K562 (cell line): Measurements from ENCODE around the gene BEST3. TPM values are rescaled to one million over a fixed set of nuclear protein-coding genes. Genes with fewer than 3 reads are reported as not detected.

Experiments used
- ATAC-seq: fragments of 200-7000 bp; cut with Tn5 transposase; 3 replicates; pipeline ENCODE4 v1.9.1; 2020; ENCODE audit warnings: moderate library complexity
- BruUV-seq: library from RNA; stranded (reverse); fragments of 400-500 nt; replicated peaks from 2 replicates; lab custom pipeline; 2021; lab: Mats Ljungman, UMichigan
- CTCF ChIA-PET: fragments of 300-600 bp; formaldehyde crosslinking; extraction: SDS; loops from one replicate; lab custom pipeline; 2021; ENCODE audit warnings: low intra/inter-chr PET ratio; lab: Yijun Ruan, JAX
- POLR2A ChIA-PET: fragments of 300-600, 350-650 bp; sonication (Branson Sonifier 250); formaldehyde crosslinking; extraction: SDS; loops from one replicate; lab custom pipeline; 2021; ENCODE audit warnings: antibody characterized with exemption, inconsistent platforms; lab: Yijun Ruan, JAX
- DNase-seq, 4 experiments: peaks; one replicate each; pipeline versions ENCODE4 v3.0.0 to v3.0.0-alpha.2; 2011 to 2018; ENCODE audit warnings: low spot score in 3 of 4, mixed read lengths in 3 of 4; ENCODE audit errors: extremely low read depth in 1 of 4
- FAIRE-seq: peaks from 2 replicates; lab custom pipeline; 2011; peaks lifted over from hg19 to GRCh38; lab: Jason Lieb, UNC
- H2AFZ ChIP-seq: 2 replicates; pipeline ENCODE4 v1.6.0; 2011; ENCODE audit warnings: low read depth, low read length, control low read depth, inconsistent platforms
- H3K27ac ChIP-seq: fragments of 200-600 bp; 3 replicates; pipeline ENCODE4 v1.8.0; 2011; ENCODE audit warnings: low read depth, mild to moderate bottlenecking, control low read depth, inconsistent platforms, low read length, moderate library complexity, mixed read lengths; ENCODE audit errors: extremely low read depth
- H3K27me3 ChIP-seq, 2 experiments: fragments of 300-600 bp in 1 of 2; 2 replicates in 1 of 2; 3 replicates in 1 of 2; pipeline versions ENCODE4 v1.6.0 to v1.8.0; 2011; ENCODE audit warnings: inconsistent platforms in 2 of 2, low read length in 2 of 2, mild to moderate bottlenecking in 1 of 2, mixed read lengths in 1 of 2, moderate library complexity in 1 of 2; ENCODE audit not compliant: control insufficient read depth in 2 of 2, insufficient read depth in 2 of 2
- H3K36me3 ChIP-seq: fragments of 300-600 bp; 3 replicates; pipeline ENCODE4 v1.8.0; 2011; ENCODE audit warnings: mild to moderate bottlenecking, low read length, inconsistent platforms; ENCODE audit not compliant: control insufficient read depth, insufficient read depth
- H3K4me1 ChIP-seq, 2 experiments: fragments of 200-600 bp in 1 of 2; replicated peaks in 1 of 2; 2 replicates in 1 of 2; 3 replicates in 1 of 2; pipeline versions ENCODE4 v1.5.1 to v1.8.0; 2011; ENCODE audit warnings: inconsistent platforms in 2 of 2, low read length in 2 of 2, mild to moderate bottlenecking in 1 of 2, mixed read lengths in 1 of 2, moderate library complexity in 1 of 2; ENCODE audit not compliant: control insufficient read depth in 2 of 2, insufficient read depth in 2 of 2
- H3K4me2 ChIP-seq: 2 replicates; pipeline ENCODE4 v1.6.1; 2011; ENCODE audit warnings: low read length, control low read depth, inconsistent platforms, mixed read lengths; ENCODE audit not compliant: insufficient read depth
- H3K4me3 ChIP-seq: fragments of 200-600 bp; sonication (generic), shearing (Covaris generic); 2 replicates; pipeline ENCODE4 v1.5.1; 2016; ENCODE audit warnings: control low read depth, inconsistent platforms
- H3K79me2 ChIP-seq: fragments of 200-600 bp; 3 replicates; pipeline ENCODE4 v1.8.0; 2011; ENCODE audit warnings: low read length, inconsistent platforms; ENCODE audit not compliant: control insufficient read depth, insufficient read depth
- H3K9ac ChIP-seq, 2 experiments: 2 replicates each; pipeline versions ENCODE4 v1.6.0 to v1.6.1; 2011; ENCODE audit warnings: low read depth in 2 of 2, low read length in 2 of 2, control low read depth in 1 of 2, inconsistent platforms in 1 of 2, mild to moderate bottlenecking in 1 of 2, mixed read lengths in 1 of 2; ENCODE audit not compliant: insufficient read depth in 1 of 2
- H3K9me1 ChIP-seq: one replicate; pipeline ENCODE4 v1.6.0; 2011; ENCODE audit warnings: inconsistent platforms, mild to moderate bottlenecking, low read length, moderate library complexity; ENCODE audit not compliant: control insufficient read depth, insufficient read depth
- H3K9me3 ChIP-seq: replicated peaks from 2 replicates; pipeline ENCODE4 v1.5.1; 2011; ENCODE audit warnings: low read depth, low read length, inconsistent platforms; ENCODE audit not compliant: control insufficient read depth, insufficient read depth
- H4K20me1 ChIP-seq: replicated peaks from 2 replicates; pipeline ENCODE4 v1.6.1; 2011; ENCODE audit warnings: low read length, inconsistent platforms, mixed read lengths; ENCODE audit not compliant: control insufficient read depth, insufficient read depth
- DACH1 ChIP-seq: fragments of 450-650 bp; IDR thresholded peaks from 2 replicates; pipeline ENCODE4 v1.6.1; 2018; ENCODE audit not compliant: partially characterized antibody
- FUS ChIP-seq: fragments of 200-400 bp; formaldehyde crosslinking; optimal IDR thresholded peaks from 2 replicates; pipeline ENCODE3; 2017; ENCODE audit warnings: low read depth, low read length
- GABPA ChIP-seq: fragments of 200-800 bp; sonication (Bioruptor generic); conservative IDR thresholded peaks from 2 replicates; pipeline ENCODE4 v1.6.1; 2016; ENCODE audit warnings: low read depth, missing genetic modification characterization, missing compliant biosample characterization
- GATA2 ChIP-seq: sonication (generic); formaldehyde crosslinking; IDR thresholded peaks from 2 replicates; pipeline ENCODE4 v1.4.0; 2020; ENCODE audit warnings: mild to moderate bottlenecking, missing genetic modification reagents
- HDAC1 ChIP-seq, 2 experiments: fragments of 450-650 bp; IDR thresholded peaks; 2 replicates each; pipeline ENCODE4 v1.6.1; 2016 to 2017; ENCODE audit warnings: inconsistent platforms in 1 of 2, mild to moderate bottlenecking in 1 of 2, moderate library complexity in 1 of 2
- HDAC3 ChIP-seq: fragments of 450-650 bp; IDR thresholded peaks from 2 replicates; pipeline ENCODE4 v1.6.1; 2018; ENCODE audit warnings: borderline replicate concordance, mild to moderate bottlenecking, moderate library complexity; ENCODE audit not compliant: partially characterized antibody
- MEIS2 ChIP-seq: fragments of 450-650 bp; IDR thresholded peaks from 2 replicates; pipeline ENCODE4 v1.6.1; 2014; ENCODE audit warnings: mild to moderate bottlenecking; ENCODE audit not compliant: partially characterized antibody
- OTX1 ChIP-seq: fragments of 450-650 bp; formaldehyde crosslinking; IDR thresholded peaks from 2 replicates; pipeline ENCODE4 v1.4.0; 2022; ENCODE audit warnings: mild to moderate bottlenecking
- POLR2H ChIP-seq: IDR thresholded peaks from 2 replicates; pipeline ENCODE4 v1.6.1; 2016; ENCODE audit warnings: missing genetic modification characterization, low read depth, mild to moderate bottlenecking, control low read depth, missing compliant biosample characterization, moderate library complexity
- RNF2 ChIP-seq: sonication (generic); IDR thresholded peaks from 2 replicates; pipeline ENCODE4 v1.6.1; 2016
- SMAD1 ChIP-seq: fragments of 150-350 bp; IDR thresholded peaks from 2 replicates; pipeline ENCODE4 v1.6.1; 2014; ENCODE audit warnings: low read length, low read depth; ENCODE audit not compliant: partially characterized antibody
- STAT5A ChIP-seq: IDR thresholded peaks from 2 replicates; pipeline ENCODE4 v1.6.1; 2012; ENCODE audit warnings: low read length, inconsistent platforms, borderline replicate concordance
- TEAD2 ChIP-seq: fragments of 450-650 bp; IDR thresholded peaks from 2 replicates; pipeline ENCODE4 v1.6.1; 2016; ENCODE audit warnings: missing genetic modification characterization, control low read depth, missing compliant biosample characterization
- TGIF2 ChIP-seq: sonication (generic); formaldehyde crosslinking; IDR thresholded peaks from 2 replicates; pipeline ENCODE4 v1.8.1; 2022; ENCODE audit warnings: mild to moderate bottlenecking, missing genetic modification reagents, moderate library complexity
- ZBTB1 ChIP-seq: sonication (generic); formaldehyde crosslinking; IDR thresholded peaks from 2 replicates; pipeline ENCODE4 v1.8.1; 2023; ENCODE audit warnings: missing genetic modification reagents, low read depth, mild to moderate bottlenecking, borderline replicate concordance
- ZNF133 ChIP-seq: fragments of 250-450 bp; sonication (Bioruptor Pico); IDR thresholded peaks from 2 replicates; pipeline ENCODE4 v1.4.0; 2020; ENCODE audit warnings: mild to moderate bottlenecking
- ZNF253 ChIP-seq: fragments of 250-450 bp; sonication (Bioruptor Pico); conservative IDR thresholded peaks from 2 replicates; pipeline ENCODE4 v1.6.1; 2021; ENCODE audit warnings: mild to moderate bottlenecking
- WGBS: fragments of 100-300 bp; shearing (Covaris generic); methylation state at CpG from one replicate; pipeline ENCODE4 v1.1.6; 2016; ENCODE audit warnings: low coverage, mixed read lengths; ENCODE audit not compliant: insufficient coverage; ENCODE audit errors: missing lambda C conversion rate; 5-methylcytosine and 5-hydroxymethylcytosine counted together
- in situ Hi-C: fragments of 300-500 bp; cut with MboI; formaldehyde crosslinking; loops from 4 replicates; pipeline ENCODE4 v1.15.0; 2018; ENCODE audit warnings: inconsistent platforms, mixed read lengths
- intact Hi-C: fragments of 100-400 bp; cut with micrococcal nuclease; formaldehyde crosslinking; loops from 2 replicates; pipeline ENCODE4 v1.14.2; 2022
- polyA plus RNA-seq, 8 experiments: library from polyadenylated mRNA; depleted of rRNA in 4 of 8; stranded (reverse) in 5 of 8; unstranded in 3 of 8; fragments of >200 nt; fragmentation: Nextera tagmentation in 2 of 8; fragmentation: Illumina TruSeq in 1 of 8; extraction: Ambion mirVana in 2 of 8; extraction: Trizol in 1 of 8; gene quantifications; 2 replicates each; pipeline versions ENCODE4 v1.2.1 to v1.2.3, GENCODE V29; 2011 to 2014; ENCODE audit warnings: inconsistent platforms in 1 of 8, missing spikeins in 1 of 8
- total RNA-seq, 7 experiments: library from RNA; depleted of rRNA in 6 of 7; stranded (reverse); fragments of >200 nt in 6 of 7; fragmentation: Illumina TruSeq in 2 of 7; extraction: Trizol in 2 of 7; gene quantifications; 2 replicates each; pipeline versions ENCODE4 v1.2.1 to v1.2.3, GENCODE V29; 2011 to 2021; ENCODE audit warnings: low replicate concordance in 1 of 7
- TF ChIP-seq, protein P1 (sequence below): fragments of 200-800 bp; sonication (Bioruptor generic); IDR thresholded peaks from 2 replicates; pipeline ENCODE4 v1.6.1; 2017; ENCODE audit warnings: missing genetic modification characterization, missing compliant biosample characterization
- TF ChIP-seq, protein P2 (sequence below): fragments of 250-450 bp; sonication (Bioruptor Pico); IDR thresholded peaks from 2 replicates; pipeline ENCODE4 v1.5.0; 2021

Gene BEST3
- total and polyA plus RNA-seq, 9 of the 15 experiments (the other 6 are each of a cell fraction or from before 2014, with no cell fraction given), result 0.15 TPM; not detected in 8

DNA sequence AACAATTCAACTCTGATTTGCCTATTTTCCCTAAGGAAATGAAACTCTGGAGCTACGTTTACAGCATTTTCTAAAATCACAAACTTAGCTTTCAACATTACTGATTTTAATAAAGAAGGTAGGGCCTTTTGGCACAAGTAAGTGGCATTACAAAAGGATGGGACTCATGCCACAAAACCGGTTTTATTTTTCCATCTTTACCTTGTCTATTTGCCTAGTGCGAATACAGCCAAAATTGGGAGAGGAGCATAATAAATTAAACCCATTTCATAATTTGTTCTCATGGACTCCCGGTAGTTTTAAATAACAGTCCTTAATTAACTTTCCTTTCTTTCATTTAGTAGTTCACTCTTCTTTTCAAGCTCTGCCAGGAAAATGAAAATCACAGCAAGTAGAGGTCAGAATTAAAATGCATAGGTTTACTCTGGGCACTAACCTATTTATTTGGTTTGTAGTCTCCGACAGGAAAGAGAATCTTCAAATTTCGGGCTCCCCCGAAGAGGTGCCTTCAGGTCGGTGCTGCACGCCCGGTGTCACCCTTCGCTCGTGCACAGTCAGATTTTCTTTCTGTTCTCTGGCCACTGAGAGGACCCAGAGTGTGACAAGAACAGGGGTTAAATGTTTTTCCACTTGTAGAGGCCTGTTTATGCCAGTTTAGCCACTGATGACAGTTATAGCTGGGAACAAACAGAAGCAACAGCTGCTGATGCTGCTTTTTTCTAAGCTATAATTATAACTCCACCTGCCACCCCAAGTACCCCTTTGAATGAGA lies at the start of gene BEST3 (continued):
- TF ChIP-seq ZBTB1 (CRISPR knock-in tag) (no peak), MEIS2 (no peak), OTX1 (CRISPR knock-in tag) (no peak), POLR2H (tag) (no peak), DACH1 (no peak)
- TF ChIP-seq, protein P1, sequence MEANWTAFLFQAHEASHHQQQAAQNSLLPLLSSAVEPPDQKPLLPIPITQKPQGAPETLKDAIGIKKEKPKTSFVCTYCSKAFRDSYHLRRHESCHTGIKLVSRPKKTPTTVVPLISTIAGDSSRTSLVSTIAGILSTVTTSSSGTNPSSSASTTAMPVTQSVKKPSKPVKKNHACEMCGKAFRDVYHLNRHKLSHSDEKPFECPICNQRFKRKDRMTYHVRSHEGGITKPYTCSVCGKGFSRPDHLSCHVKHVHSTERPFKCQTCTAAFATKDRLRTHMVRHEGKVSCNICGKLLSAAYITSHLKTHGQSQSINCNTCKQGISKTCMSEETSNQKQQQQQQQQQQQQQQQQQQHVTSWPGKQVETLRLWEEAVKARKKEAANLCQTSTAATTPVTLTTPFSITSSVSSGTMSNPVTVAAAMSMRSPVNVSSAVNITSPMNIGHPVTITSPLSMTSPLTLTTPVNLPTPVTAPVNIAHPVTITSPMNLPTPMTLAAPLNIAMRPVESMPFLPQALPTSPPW, result no peak

DNA sequence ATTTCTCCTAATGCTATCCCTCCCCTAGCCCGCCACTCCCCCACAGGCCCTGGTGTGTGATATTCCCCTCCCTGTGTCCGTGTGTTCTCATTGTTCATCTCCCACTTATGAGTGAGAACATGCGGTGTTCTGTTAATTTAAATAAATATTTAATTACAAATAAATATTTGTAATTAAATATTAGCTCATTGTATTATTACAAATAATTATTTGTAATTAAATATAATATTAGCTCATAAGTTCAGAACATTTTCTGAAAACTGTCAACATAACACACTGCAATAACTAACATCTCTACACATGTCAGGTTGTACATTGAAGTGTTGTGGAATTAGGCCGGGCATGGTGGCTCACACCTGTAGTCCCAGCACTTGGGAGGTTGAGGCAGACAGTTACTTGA lies 45.0 kb upstream of the BEST3 start:
- BruUV-seq, result no TSS peak
- no peak for ATAC-seq
- no peaks in the 10 kb centered on the region for H4K20me1 ChIP-seq

More for the DNA sequence above, 45.0 kb upstream of the BEST3 start:
- ChIA-PET POLR2A (no interaction called here), CTCF (no interaction called here)
- no peaks in the 10 kb centered on the region for H3K36me3 ChIP-seq
- no peaks in the 10 kb centered on the region for H3K9me1 ChIP-seq
- no peak for FAIRE-seq
- H3K27ac ChIP-seq, result no peak overlapping the region
- H3K79me2 ChIP-seq, result no peaks in the 10 kb centered on the region; the same call in 2 of the 3 replicates
- H3K4me2 ChIP-seq, result no peak overlapping the region
- H3K4me3 ChIP-seq, result no peak overlapping the region
- H3K4me1 ChIP-seq, result peaks cover 6% of the 10 kb centered on the region in 2 experiments; a peak in 4 of 5 replicates
- DNase-seq, result no peak
- no peak overlapping the region for H3K9ac ChIP-seq
- H3K9me3 ChIP-seq, result no peaks in the 10 kb centered on the region
- intact Hi-C loops, result no loop called here
- peaks cover 4 to 10% of the 10 kb centered on the region in 2 experiments; a peak in 4 of 5 replicates for H3K27me3 ChIP-seq
- in situ Hi-C loops, result no loop called here
- TF ChIP-seq ZNF253 (CRISPR knock-in tag), result no peak
- TF ChIP-seq SMAD1, result no peak
- no peak for TF ChIP-seq HDAC3
- no peak for TF ChIP-seq RNF2
- TF ChIP-seq ZNF133, result no peak
- no peak for TF ChIP-seq TEAD2
- no peak for TF ChIP-seq HDAC1 (IDR thresholded peaks at IDR 0.05)
- TF ChIP-seq TGIF2 (CRISPR knock-in tag), result no peak
- TF ChIP-seq GATA2 (CRISPR knock-in tag), result no peak
- no peak for TF ChIP-seq STAT5A
- TF ChIP-seq, protein P2, sequence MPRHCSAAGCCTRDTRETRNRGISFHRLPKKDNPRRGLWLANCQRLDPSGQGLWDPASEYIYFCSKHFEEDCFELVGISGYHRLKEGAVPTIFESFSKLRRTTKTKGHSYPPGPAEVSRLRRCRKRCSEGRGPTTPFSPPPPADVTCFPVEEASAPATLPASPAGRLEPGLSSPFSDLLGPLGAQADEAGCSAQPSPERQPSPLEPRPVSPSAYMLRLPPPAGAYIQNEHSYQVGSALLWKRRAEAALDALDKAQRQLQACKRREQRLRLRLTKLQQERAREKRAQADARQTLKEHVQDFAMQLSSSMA (CRISPR knock-in tag), result no peak
- no peak for TF ChIP-seq GABPA (tag)
- no peak for TF ChIP-seq FUS
- no peak overlapping the region for H2AFZ ChIP-seq
- 29% methylated on average over 4 of the region's 4 CpGs for WGBS
